CMK (cell line): ENCODE results near the gene ZDHHC19.
"Not testable (repeated sequence)": the region's sequence is repeated elsewhere in the genome, so short reads cannot be mapped to it uniquely, and the experiment has no call there.

Source experiments
- DNase-seq: peaks from one replicate; pipeline ENCODE4 v3.0.0-alpha.2; 2010; ENCODE audit warnings: low read depth

ZDHHC19 gene

GRCh38 chr3:196177967-196178366 is 33.2 kb downstream of the ZDHHC19 start:
- no peak for DNase-seq

- DNase-seq, result no peak
Observed at GRCh38 chr3:196177567-196177966, 33.6 kb downstream of the ZDHHC19 start.

DNA sequence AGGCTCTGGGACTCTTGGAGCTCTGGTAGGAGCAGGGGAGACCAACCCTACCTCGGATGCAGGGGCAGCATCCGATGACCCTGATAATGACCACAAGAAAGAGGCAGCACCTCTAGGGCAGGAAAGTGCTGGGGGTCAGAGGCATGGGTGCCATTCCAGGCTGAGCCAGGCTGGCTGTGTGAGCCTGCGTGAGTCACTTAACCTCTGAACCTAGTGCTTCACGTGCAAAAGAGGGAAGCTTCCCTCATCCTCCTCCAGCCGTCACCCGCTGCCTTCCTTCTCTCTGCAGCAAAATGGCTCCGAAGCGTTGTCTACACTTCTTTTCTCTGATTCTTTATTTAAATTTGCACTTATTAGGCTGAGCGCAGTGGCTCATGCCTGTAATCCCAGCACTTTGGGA is 35.5 kb downstream of the ZDHHC19 start:
- DNase-seq, result no peak

DNA sequence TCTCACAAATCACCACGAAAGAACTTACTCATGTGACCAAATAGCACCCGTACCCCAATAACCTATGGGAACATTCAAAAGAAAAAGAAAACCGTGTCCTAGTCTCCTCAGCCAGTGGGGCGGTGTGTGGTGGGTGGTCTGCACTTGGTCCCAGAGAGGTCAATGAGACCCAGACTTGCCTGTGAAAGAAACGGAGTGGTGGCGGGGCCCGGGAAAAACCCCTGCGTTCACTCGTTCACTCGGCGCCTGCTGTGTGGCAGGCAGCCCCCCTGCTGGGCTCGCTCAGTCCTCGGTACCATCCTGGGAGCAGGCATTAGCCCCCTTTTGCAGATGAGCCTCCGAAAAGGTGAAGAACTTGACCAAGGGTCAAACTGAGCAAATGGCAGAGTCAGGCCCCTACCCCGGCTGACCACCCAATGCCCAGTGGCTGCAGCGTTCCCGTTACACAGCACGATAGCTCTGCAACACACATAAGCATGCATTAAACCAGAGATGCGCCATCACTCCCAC is 36.0 kb downstream of the ZDHHC19 start:
- DNase-seq, result no peak

DNA sequence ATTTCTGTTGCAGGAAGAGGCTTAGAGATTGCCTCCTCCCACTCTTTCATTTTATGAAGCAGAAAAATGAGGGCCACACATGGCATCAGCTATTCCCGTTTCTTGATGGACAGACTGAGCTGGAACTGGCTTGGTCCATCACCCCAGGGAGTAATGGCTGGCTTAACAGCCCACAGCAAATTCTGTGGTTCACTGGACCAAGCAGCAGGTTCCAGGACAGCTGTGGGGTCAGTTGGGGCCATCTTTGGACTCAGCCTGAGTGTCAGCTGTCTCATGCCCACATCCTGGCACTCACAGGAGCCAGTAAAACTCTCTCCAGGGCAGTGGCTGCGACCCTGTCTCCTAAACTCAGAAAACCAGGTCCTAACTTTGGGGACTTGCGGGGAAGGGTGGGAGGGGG is 36.5 kb downstream of the ZDHHC19 start:
- DNase-seq, result no peak

DNA sequence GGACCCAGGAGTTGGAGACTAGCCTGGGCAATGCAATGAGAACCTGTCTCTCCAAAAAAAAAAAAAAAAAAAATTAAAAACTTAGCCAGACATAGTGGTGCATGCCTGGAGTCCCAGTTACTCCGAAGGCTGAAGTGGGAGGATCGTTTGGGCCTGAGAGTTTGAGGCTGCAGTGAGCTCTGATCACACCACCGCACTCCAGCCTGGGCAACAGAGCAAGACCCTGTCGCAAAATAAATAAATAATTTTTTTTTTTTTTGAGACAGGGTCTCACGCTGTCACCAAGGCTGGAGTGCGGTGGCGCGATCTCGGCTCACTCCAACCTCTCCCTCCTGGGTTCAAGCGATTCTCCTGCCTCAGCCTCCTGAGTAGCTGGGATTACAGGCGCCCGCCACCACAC is 40.9 kb downstream of the ZDHHC19 start:
- not testable (repeated sequence) for DNase-seq

DNA sequence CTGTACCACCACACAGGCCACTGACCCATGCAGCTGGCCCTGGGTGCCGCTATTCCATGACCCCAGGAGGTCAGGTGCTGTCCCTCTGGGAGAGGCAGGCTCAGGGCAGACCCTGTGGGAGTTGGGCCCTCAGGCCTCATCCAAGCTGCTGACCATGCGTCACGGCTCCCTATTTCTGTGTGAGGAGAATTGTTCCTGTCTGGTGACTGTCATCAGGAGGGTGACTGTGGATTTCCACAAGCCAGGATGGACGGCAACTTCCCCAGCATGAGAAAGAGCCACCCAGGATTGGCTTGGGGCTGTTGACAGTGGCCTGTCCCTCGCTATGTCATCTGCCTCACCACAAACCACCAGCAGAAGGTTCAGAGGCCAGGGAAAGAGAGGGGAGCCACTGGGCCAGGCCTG is 41.4 kb downstream of the ZDHHC19 start:
- no peak for DNase-seq

- no peak for DNase-seq
Observed at GRCh38 chr3:196168808-196169391, 42.3 kb downstream of the ZDHHC19 start.

DNA sequence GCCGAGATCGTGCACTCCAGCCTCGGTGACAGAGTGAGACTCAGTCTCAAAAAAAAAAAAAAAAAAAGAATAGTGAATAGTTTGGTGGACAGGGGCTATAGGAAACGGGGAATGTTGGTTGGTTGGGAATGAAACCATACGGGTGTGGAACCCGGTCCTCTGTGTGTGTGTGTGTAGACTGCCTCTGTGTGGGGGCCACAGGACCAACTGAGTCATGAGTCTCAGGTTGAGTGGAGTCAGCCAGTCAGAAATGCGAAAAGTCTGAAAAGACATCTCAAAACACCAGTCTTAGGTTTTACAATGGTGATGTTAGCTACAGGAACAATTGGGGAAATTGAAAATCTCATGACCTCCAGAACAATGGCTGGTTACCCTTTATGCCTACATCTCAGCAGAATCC is 44.5 kb downstream of the ZDHHC19 start:
- no peak for DNase-seq

DNA sequence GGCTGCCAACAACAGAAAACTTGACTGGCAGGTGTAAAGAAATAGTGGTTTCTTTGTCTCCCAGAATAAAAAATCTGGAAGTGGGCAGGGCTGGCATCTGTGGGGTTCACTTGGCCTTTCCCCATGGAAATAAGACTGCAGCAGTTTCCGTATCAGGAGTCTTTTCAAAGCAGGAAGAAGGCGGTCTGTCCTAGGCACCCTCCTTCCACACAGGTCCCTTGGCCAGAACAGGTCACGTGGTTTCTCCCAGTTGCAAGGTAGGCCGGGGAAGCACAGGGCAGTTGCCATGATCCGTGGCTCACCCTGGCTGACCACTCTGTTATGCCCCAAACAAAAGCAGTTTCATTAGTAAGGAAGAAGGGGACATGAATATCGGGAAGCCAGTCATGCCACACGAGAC is 45.4 kb downstream of the ZDHHC19 start:
- no peak for DNase-seq

- DNase-seq, result not testable (repeated sequence)
Observed at GRCh38 chr3:196165006-196165575, 46.1 kb downstream of the ZDHHC19 start.

DNA sequence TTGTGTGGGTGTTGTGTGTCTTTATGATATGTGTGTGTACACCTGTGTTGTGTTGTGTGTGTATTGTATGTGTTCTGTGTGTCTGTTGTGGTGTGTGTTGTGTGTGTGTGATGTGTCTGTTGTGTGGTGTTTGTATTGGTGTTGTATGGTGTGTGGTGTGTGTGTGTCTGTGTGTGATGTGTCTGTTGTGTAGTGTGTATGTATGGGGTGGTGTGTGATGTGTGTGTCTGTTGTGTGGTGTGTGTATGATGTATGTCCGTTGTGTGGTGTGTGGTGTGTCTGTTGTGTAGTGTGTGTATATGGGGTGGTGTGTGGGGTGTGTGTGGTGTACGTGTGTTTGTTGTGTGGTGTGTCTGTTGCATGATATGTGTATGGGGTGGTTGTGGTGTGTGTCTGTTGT is 46.6 kb downstream of the ZDHHC19 start:
- DNase-seq, result no peak

DNA sequence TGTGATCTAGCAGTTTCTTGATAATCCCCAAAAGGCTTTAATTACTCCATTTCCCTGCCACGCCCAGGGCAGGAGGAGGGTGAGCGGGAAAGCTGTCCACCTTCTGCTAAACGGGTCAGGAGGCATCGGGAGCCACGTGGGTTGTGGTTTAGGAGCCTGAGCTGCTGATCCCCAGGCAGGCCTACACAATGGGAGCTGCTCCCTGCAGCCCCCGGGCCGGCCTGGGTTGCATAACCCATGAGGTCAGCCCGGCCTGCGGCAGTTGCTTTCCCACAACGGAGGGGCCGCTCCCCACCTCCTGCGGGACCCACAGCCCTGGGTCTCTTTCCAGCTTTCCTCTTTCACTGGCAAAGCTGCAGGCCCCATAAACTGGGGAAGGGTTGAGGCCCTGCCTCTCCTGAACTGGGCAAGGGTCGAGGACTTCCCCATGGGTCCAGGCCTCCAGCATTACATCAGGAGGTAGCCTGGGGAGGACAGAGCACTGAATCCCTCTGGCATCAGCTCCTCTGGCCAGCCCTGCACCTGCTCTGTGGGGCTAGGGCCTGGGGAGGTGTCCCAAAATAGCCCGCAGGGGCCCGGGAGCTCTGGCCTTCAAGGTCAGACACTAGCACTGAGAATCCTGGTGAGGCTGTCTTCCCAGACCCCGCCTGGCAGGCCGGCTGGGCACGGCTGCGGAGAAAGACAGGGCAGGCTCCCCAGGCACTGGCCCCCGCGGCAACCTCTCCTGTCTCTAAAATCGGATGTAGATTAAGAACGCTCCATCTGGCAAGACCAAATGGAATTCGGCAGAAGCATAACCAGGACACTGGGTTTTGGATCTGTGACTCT is 47.3 kb downstream of the ZDHHC19 start:
- DNase-seq, result no peak

DNA sequence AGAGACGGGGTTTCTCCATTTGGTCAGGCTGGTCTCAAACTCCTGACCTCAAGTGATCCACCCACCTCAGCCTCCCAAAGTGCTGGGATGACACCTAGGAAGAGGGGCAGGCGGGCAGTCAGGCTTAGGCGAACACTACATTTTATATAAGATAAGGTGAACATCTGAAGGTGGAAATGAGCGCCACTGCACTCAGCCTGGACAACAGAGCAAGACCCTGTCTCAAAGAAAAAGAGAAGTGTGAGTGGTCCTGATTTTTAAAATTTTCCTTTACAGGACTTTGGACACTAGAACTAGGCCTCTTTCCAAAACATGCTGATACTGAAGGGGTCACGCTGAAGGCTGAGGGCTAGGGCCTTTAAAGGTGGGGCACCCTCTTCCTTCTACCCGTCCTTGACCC is 48.0 kb downstream of the ZDHHC19 start:
- DNase-seq, result no peak

DNA sequence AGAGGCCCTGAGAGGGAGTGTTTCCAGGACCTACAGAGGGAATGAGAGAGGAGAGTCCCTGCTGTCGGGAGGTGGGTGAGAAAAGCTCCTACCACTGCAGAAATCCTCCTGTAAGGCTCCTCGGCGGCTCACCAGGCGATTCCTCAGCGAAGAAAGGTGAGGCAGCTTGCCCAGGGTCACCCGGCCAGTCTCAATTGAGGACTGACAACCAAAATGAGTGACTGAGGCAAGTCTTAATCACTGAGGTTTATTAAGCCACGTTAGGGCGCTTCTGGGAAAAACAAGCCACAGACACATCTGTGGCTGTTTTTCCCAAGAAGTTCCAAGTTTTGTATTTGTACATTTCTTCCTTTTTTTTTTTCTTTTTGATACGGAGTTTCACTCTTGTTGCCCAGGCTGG is 48.5 kb downstream of the ZDHHC19 start:
- no peak for DNase-seq

- peak; percentile 59 for DNase-seq
Observed at GRCh38 chr3:196159952-196160804, 51.0 kb downstream of the ZDHHC19 start.

GRCh38 chr3:196159526-196159925 is 51.7 kb downstream of the ZDHHC19 start:
- DNase-seq, result no peak

- no peak for DNase-seq
Observed at GRCh38 chr3:196156160-196156559, 55.0 kb downstream of the ZDHHC19 start.

DNA sequence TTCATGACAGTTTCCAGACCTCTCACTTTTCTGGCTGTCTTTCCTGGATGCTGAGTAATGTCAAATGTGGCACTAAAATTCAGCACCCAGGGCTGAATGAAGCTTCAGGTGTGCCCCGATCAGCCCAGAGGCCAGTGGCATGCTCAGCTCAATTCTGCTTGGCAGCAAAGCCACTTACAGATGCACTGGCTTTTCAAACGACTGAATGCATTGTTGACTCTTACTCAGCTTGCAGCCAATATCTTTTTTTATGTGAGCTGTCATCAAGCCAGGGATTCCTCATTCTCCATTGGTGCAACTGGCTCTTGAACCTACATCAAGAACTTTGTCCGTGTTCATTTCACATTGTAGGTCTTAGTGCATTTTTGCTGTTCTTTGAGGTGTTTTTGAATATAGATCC is 60.7 kb downstream of the ZDHHC19 start:
- DNase-seq, result no peak

DNA sequence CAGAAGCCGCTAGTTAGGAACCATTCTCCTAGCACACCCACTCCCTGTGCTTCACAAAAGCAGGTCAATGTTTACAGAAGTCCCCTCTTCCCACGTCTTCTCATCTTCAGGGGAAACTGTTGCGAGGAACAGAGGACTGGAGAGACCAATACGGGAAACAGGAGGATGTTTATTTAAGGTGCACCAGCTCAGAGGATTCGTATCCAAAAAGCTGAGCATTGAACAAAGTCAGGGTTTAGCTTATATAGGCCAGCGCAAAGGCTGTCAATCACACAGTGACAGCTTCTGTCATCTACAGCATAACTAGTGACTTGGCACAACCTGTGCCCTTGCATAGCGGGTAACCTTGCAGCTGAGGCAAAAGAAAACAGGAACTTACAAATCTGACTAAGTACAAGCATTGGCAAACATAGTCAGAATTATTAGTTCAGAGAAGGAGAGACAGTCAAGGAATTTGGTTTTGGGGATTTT is 61.3 kb downstream of the ZDHHC19 start:
- no peak for DNase-seq

DNA sequence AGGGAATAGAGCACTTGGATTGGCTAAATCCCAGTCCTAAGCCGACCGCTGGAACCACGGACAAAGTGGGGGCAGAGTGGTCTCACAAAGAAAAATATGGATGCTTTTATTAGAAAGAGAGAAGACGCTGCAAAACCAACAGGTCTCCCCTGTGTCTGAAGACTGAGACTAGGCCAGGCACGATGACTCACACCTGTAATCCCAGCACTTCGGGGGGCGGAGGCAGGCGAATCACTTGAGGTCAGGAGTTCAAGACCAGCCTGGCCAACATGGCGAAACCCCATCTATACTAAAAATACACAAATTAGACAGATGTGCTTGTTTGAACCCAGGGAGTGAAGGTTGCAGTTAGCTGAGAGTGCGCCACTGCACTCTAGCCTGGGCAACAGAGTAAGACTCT is 61.8 kb downstream of the ZDHHC19 start:
- no peak for DNase-seq
